Measurements from ENCODE around the gene DOCK2. TPM values are rescaled to one million over a fixed set of nuclear protein-coding genes. Genes with fewer than 3 reads are reported as not detected.

The DOCK2 gene
- total RNA-seq, 1 experiment from 2014 or later = 2.2 TPM

GRCh38 chr5:169836835-169837536, 199.9 kb downstream of the DOCK2 start:
- POLR2A ChIA-PET (ENCODE audit: low non-redundant PET) = no interaction called here
- intact Hi-C loops (cut with micrococcal nuclease; ENCODE audit: unreplicated experiment) = no loop called here
- CTCF ChIA-PET = no interaction called here
- no TSS peak for BruUV-seq (replicated peaks)
- no peaks in the 10 kb centered on the region for H3K4me1 ChIP-seq (ENCODE audit: insufficient read depth, low read length, poor library complexity, severe bottlenecking)
- no peak for TF ChIP-seq EZH2 (IDR thresholded peaks at IDR 0.05; ENCODE audit: borderline replicate concordance, low read depth, low read length, poor library complexity, severe bottlenecking)
- no peak for TF ChIP-seq CTCF (conservative IDR thresholded peaks at IDR 0.05; ENCODE audit: low read depth, low read length)
- no peak overlapping the region for H3K4me3 ChIP-seq (ENCODE audit: low read depth, low read length, poor library complexity, severe bottlenecking)
- no peaks in the 10 kb centered on the region for H3K27me3 ChIP-seq (replicated peaks; ENCODE audit: insufficient read depth, low read depth, low read length, poor library complexity)
- no peak overlapping the region for H3K27ac ChIP-seq (ENCODE audit: low read depth, low read length, poor library complexity, severe bottlenecking)
- H3K9me3 ChIP-seq (ENCODE audit: low read depth, low read length, poor library complexity, severe bottlenecking) = no peaks in the 10 kb centered on the region
- H3K36me3 ChIP-seq (ENCODE audit: insufficient read depth, low read length, poor library complexity, severe bottlenecking) = no peaks in the 10 kb centered on the region
- DNase-seq (ENCODE audit: low spot score) = no peak

- H3K36me3 ChIP-seq (ENCODE audit: insufficient read depth, low read length, poor library complexity, severe bottlenecking) = no peaks in the 10 kb centered on the region
- ChIA-PET POLR2A (ENCODE audit: low non-redundant PET) (no interaction called here), CTCF (no interaction called here)
- no peak for DNase-seq (ENCODE audit: low spot score)
- H3K4me3 ChIP-seq (ENCODE audit: low read depth, low read length, poor library complexity, severe bottlenecking) = no peak overlapping the region
- no peaks in the 10 kb centered on the region for H3K27me3 ChIP-seq (replicated peaks; ENCODE audit: insufficient read depth, low read depth, low read length, poor library complexity)
- H3K9me3 ChIP-seq (ENCODE audit: low read depth, low read length, poor library complexity, severe bottlenecking) = no peaks in the 10 kb centered on the region
- no peaks in the 10 kb centered on the region for H3K4me1 ChIP-seq (ENCODE audit: insufficient read depth, low read length, poor library complexity, severe bottlenecking)
- H3K27ac ChIP-seq (ENCODE audit: low read depth, low read length, poor library complexity, severe bottlenecking) = no peak overlapping the region
- intact Hi-C loops (cut with micrococcal nuclease; ENCODE audit: unreplicated experiment) = no loop called here
- no TSS peak for BruUV-seq (replicated peaks)
- TF ChIP-seq EZH2 (IDR thresholded peaks at IDR 0.05; ENCODE audit: borderline replicate concordance, low read depth, low read length, poor library complexity, severe bottlenecking) (no peak), CTCF (conservative IDR thresholded peaks at IDR 0.05; ENCODE audit: low read depth, low read length) (no peak)
Observed at GRCh38 chr5:169837686-169838085, 200.6 kb downstream of the DOCK2 start.

- Histone ChIP-seq H3K36me3 (ENCODE audit: insufficient read depth, low read length, poor library complexity, severe bottlenecking) (no peaks in the 10 kb centered on the region), H3K9me3 (ENCODE audit: low read depth, low read length, poor library complexity, severe bottlenecking) (no peaks in the 10 kb centered on the region), H3K27me3 (replicated peaks; ENCODE audit: insufficient read depth, low read depth, low read length, poor library complexity) (no peaks in the 10 kb centered on the region), H3K27ac (ENCODE audit: low read depth, low read length, poor library complexity, severe bottlenecking) (no peak overlapping the region), H3K4me1 (ENCODE audit: insufficient read depth, low read length, poor library complexity, severe bottlenecking) (no peaks in the 10 kb centered on the region), H3K4me3 (ENCODE audit: low read depth, low read length, poor library complexity, severe bottlenecking) (no peak overlapping the region)
- POLR2A ChIA-PET (ENCODE audit: low non-redundant PET) = no interaction called here
- intact Hi-C loops (cut with micrococcal nuclease; ENCODE audit: unreplicated experiment) = no loop called here
- TF ChIP-seq EZH2 (IDR thresholded peaks at IDR 0.05; ENCODE audit: borderline replicate concordance, low read depth, low read length, poor library complexity, severe bottlenecking) (no peak), CTCF (conservative IDR thresholded peaks at IDR 0.05; ENCODE audit: low read depth, low read length) (no peak)
- CTCF ChIA-PET = no interaction called here
- no peak for DNase-seq (ENCODE audit: low spot score)
- no TSS peak for BruUV-seq (replicated peaks)
Observed at GRCh38 chr5:169838688-169839087, 201.6 kb downstream of the DOCK2 start.

All from A673 (cell line).